PC-9 (cell line): ENCODE data around the gene INMT. TPM values are rescaled to one million over a fixed set of nuclear protein-coding genes. Genes with fewer than 3 reads are reported as not detected.

ENCODE experiments used
- BruUV-seq: library from RNA; stranded (reverse); fragments of 400-500 nt; replicated peaks from 2 replicates; lab custom pipeline; 2021; lab: Mats Ljungman, UMichigan
- CTCF ChIA-PET: fragments of 300-600 bp; sonication (Branson Sonifier 250); formaldehyde crosslinking; loops from one replicate; lab custom pipeline; 2022; ENCODE audit warnings: antibody characterized with exemption; lab: Charles Lee
- POLR2A ChIA-PET: fragments of 300-600 bp; sonication (Branson Sonifier 250); formaldehyde crosslinking; loops from one replicate; lab custom pipeline; 2022; ENCODE audit warnings: antibody characterized with exemption; ENCODE audit not compliant: unreplicated experiment; lab: Charles Lee
- DNase-seq, 2 experiments: peaks; one replicate each; pipeline versions ENCODE4 v3.0.0 to v3.0.0-alpha.2; 2015 to 2022; ENCODE audit warnings: mixed read lengths in 1 of 2
- H2AFZ ChIP-seq: fragments of 200-600 bp; sonication (generic); 2 replicates; pipeline ENCODE4 v1.8.1; 2017; ENCODE audit warnings: antibody characterized with exemption
- H3F3A ChIP-seq: fragments of 200-600 bp; sonication (generic); 2 replicates; pipeline ENCODE4 v1.8.1; 2017; ENCODE audit warnings: antibody characterized with exemption, mild to moderate bottlenecking, low read depth; ENCODE audit not compliant: insufficient read depth
- H3K27ac ChIP-seq: fragments of 200-600 bp; sonication (generic); 2 replicates; pipeline ENCODE4 v1.6.1; 2016; ENCODE audit warnings: mixed run types
- H3K27me3 ChIP-seq: fragments of 200-600 bp; sonication (generic); 2 replicates; pipeline ENCODE4 v1.6.1; 2016; ENCODE audit warnings: low read depth, mixed run types; ENCODE audit not compliant: insufficient read depth
- H3K36me3 ChIP-seq: fragments of 200-600 bp; sonication (generic); 2 replicates; pipeline ENCODE4 v1.6.1; 2016; ENCODE audit warnings: low read depth, mixed run types
- H3K4me1 ChIP-seq: fragments of 200-600 bp; sonication (generic); replicated peaks from 2 replicates; pipeline ENCODE4 v1.6.1; 2016; ENCODE audit warnings: mixed run types; ENCODE audit not compliant: insufficient read depth
- H3K4me2 ChIP-seq: fragments of 200-600 bp; sonication (generic); 2 replicates; pipeline ENCODE4 v1.6.1; 2017; ENCODE audit warnings: mixed run types
- H3K4me3 ChIP-seq: fragments of 200-600 bp; sonication (generic); 2 replicates; pipeline ENCODE4 v1.6.1; 2016; ENCODE audit warnings: mixed run types
- H3K79me2 ChIP-seq: fragments of 200-600 bp; sonication (generic); 2 replicates; pipeline ENCODE4 v1.6.1; 2017; ENCODE audit warnings: low read depth, mixed run types
- H3K9me2 ChIP-seq: fragments of 200-600 bp; sonication (generic); 2 replicates; pipeline ENCODE4 v1.8.1; 2017; ENCODE audit warnings: mild to moderate bottlenecking; ENCODE audit not compliant: insufficient read depth
- H3K9me3 ChIP-seq: fragments of 200-600 bp; sonication (generic); 2 replicates; pipeline ENCODE4 v1.8.1; 2016; ENCODE audit warnings: low read depth; ENCODE audit not compliant: insufficient read depth
- H4K20me1 ChIP-seq: fragments of 200-600 bp; sonication (generic); 2 replicates; pipeline ENCODE4 v1.8.1; 2017; ENCODE audit not compliant: insufficient read depth
- EZH2 ChIP-seq: fragments of 200-600 bp; sonication (generic); IDR thresholded peaks from 2 replicates; pipeline ENCODE4 v1.8.0; 2017; ENCODE audit warnings: antibody characterized with exemption, low read depth
- intact Hi-C: fragments of 100-400 bp; cut with micrococcal nuclease; formaldehyde crosslinking; loops from one replicate; pipeline ENCODE4 v1.10.0; 2022; ENCODE audit not compliant: unreplicated experiment
- total RNA-seq: library from RNA; stranded (reverse); gene quantifications from 2 replicates; pipeline ENCODE4 v1.2.3, GENCODE V29; 2021
- TF ChIP-seq, protein P1 (sequence below): fragments of 200-600 bp; sonication (generic); conservative IDR thresholded peaks from 2 replicates; pipeline ENCODE4 v1.6.1; 2017; ENCODE audit warnings: mixed run types, antibody characterized with exemption, mild to moderate bottlenecking, moderate library complexity

INMT gene
- total RNA-seq, 1 experiment from 2014 or later = not detected

GRCh38 chr7:30775992-30776391 is 24.1 kb downstream of the INMT start:
- Histone ChIP-seq H3F3A (peaks cover under 1% of the 10 kb centered on the region), H3K36me3 (no peaks in the 10 kb centered on the region), H2AFZ (no peak overlapping the region), H3K4me1 (peaks cover 12% of the 10 kb centered on the region), H3K4me2 (no peak overlapping the region), H3K4me3 (no peak overlapping the region), H3K27ac (no peak overlapping the region), H4K20me1 (no peaks in the 10 kb centered on the region), H3K79me2 (peaks cover 10% of the 10 kb centered on the region), H3K9me2 (no peaks in the 10 kb centered on the region), H3K9me3 (no peaks in the 10 kb centered on the region), H3K27me3 (no peaks in the 10 kb centered on the region)
- TF ChIP-seq EZH2 = no peak
- TF ChIP-seq, protein P1, sequence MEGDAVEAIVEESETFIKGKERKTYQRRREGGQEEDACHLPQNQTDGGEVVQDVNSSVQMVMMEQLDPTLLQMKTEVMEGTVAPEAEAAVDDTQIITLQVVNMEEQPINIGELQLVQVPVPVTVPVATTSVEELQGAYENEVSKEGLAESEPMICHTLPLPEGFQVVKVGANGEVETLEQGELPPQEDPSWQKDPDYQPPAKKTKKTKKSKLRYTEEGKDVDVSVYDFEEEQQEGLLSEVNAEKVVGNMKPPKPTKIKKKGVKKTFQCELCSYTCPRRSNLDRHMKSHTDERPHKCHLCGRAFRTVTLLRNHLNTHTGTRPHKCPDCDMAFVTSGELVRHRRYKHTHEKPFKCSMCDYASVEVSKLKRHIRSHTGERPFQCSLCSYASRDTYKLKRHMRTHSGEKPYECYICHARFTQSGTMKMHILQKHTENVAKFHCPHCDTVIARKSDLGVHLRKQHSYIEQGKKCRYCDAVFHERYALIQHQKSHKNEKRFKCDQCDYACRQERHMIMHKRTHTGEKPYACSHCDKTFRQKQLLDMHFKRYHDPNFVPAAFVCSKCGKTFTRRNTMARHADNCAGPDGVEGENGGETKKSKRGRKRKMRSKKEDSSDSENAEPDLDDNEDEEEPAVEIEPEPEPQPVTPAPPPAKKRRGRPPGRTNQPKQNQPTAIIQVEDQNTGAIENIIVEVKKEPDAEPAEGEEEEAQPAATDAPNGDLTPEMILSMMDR = no peak
- intact Hi-C loops = no loop called here
- POLR2A ChIA-PET = no interaction called here
- BruUV-seq = no TSS peak
- CTCF ChIA-PET = no interaction called here
- DNase-seq = no peak

DNA sequence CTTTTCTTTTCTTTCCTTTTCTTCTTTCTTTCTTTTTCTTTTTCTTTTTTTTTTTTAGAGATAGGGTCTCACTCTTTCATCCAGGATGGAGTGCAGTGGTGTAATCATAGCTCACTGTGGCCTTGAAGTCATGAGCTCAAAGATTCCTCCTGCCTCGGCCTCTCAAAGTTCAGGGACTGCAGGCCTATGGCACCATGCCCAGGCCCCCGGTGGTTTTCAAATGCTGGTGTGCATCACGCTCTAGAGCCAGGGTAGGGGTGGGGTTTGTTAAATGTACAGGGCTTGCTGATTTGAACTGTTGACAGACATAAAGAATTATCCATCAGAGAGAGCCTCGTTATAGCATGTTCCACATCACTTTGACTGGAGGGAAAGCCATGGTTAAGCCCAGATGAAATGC is 25.0 kb downstream of the INMT start:
- Histone ChIP-seq H3F3A (no peaks in the 10 kb centered on the region), H3K4me1 (peaks cover 11% of the 10 kb centered on the region), H3K4me2 (no peak overlapping the region), H3K4me3 (no peak overlapping the region), H3K79me2 (peaks cover 10% of the 10 kb centered on the region), H3K27ac (no peak overlapping the region), H3K9me3 (no peaks in the 10 kb centered on the region), H3K9me2 (no peaks in the 10 kb centered on the region), H4K20me1 (no peaks in the 10 kb centered on the region), H3K36me3 (no peaks in the 10 kb centered on the region), H2AFZ (no peak overlapping the region), H3K27me3 (no peaks in the 10 kb centered on the region)
- TF ChIP-seq EZH2 = no peak
- TF ChIP-seq, protein P1 = no peak
- no peak for DNase-seq
- intact Hi-C loops = no loop called here
- ChIA-PET CTCF (interaction anchor here (0.6 kb wide), 3 partner anchors 51 to 332 kb away, joined by 3 to 11 read pairs (median 4); no protein-coding TSS in a partner anchor), POLR2A (no interaction called here)
- no TSS peak for BruUV-seq

- Histone ChIP-seq H3K9me3 (no peaks in the 10 kb centered on the region), H3K4me2 (no peak overlapping the region), H3K4me1 (no peaks in the 10 kb centered on the region), H3K36me3 (0 out of 2 replicates have a peak, but pooled peaks cover 7% of the 10 kb centered on the region), H3K4me3 (no peak overlapping the region), H3K79me2 (no peaks in the 10 kb centered on the region), H2AFZ (no peak overlapping the region), H3K27me3 (no peaks in the 10 kb centered on the region), H3K27ac (no peak overlapping the region), H4K20me1 (no peaks in the 10 kb centered on the region), H3F3A (no peaks in the 10 kb centered on the region), H3K9me2 (no peaks in the 10 kb centered on the region)
- ChIA-PET CTCF (no interaction called here), POLR2A (no interaction called here)
- intact Hi-C loops = no loop called here
- TF ChIP-seq, protein P1 = no peak
- TF ChIP-seq EZH2 = no peak
- DNase-seq = no peak
- BruUV-seq = no TSS peak
Measured at GRCh38 chr7:30778255-30779025, 26.5 kb downstream of the INMT start.
